NT2/D1 (cell line): Measurements from ENCODE around the gene CCPG1.
"Not testable (repeated sequence)": the region's sequence is repeated elsewhere in the genome, so short reads cannot be mapped to it uniquely, and the experiment has no call there.

Experiments used
- YY1 ChIP-seq: IDR thresholded peaks from 2 replicates; pipeline ENCODE4 v1.6.1; 2011; ENCODE audit not compliant: insufficient read length, insufficient read depth
- ZNF274 ChIP-seq: IDR thresholded peaks from 2 replicates; pipeline ENCODE4 v1.6.1; 2011; ENCODE audit warnings: mild to moderate bottlenecking, low read depth, low read length

DNA sequence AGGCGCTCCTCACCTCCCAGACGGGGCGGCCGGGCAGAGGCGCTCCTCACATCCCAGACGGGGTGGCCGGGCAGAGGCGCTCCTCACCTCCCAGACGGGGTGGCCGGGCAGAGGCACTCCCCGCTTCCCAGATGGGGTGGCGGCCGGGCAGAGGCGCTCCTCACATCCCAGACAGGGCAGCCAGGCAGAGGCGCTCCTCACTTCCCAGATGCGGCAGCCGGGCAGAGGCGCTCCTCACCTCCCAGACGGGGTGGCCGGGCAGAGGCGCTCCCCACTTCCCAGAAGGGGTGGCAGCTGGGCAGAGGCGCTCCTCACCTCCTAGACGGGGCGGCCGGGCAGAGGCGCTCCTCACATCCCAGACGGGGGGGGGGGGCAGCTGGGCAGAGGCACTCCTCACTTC lies 37.8 kb upstream of the CCPG1 start:
- TF ChIP-seq YY1, ZNF274: not testable (repeated sequence)
